ENCODE results near the gene COA7. TPM values are rescaled to one million over a fixed set of nuclear protein-coding genes. Genes with fewer than 3 reads are reported as not detected.
"Not testable (repeated sequence)": the region's sequence is repeated elsewhere in the genome, so short reads cannot be mapped to it uniquely, and the experiment has no call there.

COA7 gene
- total RNA-seq, 1 donor from 2014 or later: 14.4 TPM

- ATAC-seq (no peak), DNase-seq (no peak)
- Histone ChIP-seq H3K27ac (no peak overlapping the region), H3K27me3 (ENCODE audit: low read depth) (no peaks in the 10 kb centered on the region), H3K4me1 (peaks cover 13% of the 10 kb centered on the region), H3K9me3 (no peaks in the 10 kb centered on the region), H3K36me3 (peaks cover 39% of the 10 kb centered on the region), H3K4me3 (no peak overlapping the region)
- intact Hi-C loops (cut with DNase I): no loop called here
- no peak for TF ChIP-seq CTCF (IDR thresholded peaks at IDR 0.05)
Observed at GRCh38 chr1:52693843-52694242, 4.3 kb downstream of the COA7 start.

- peaks cover 43% of the 10 kb centered on the region for H3K36me3 ChIP-seq
- H3K27ac ChIP-seq; DNase-seq; H3K4me3 ChIP-seq; H3K4me1 ChIP-seq; H3K27me3 ChIP-seq (ENCODE audit: low read depth); intact Hi-C loops (cut with DNase I); ATAC-seq; H3K9me3 ChIP-seq: not testable (repeated sequence)
Observed at GRCh38 chr1:52693351-52693750, 4.8 kb downstream of the COA7 start.

GRCh38 chr1:52692697-52693096, 5.5 kb downstream of the COA7 start:
- no peak overlapping the region for H3K4me3 ChIP-seq
- no peaks in the 10 kb centered on the region for H3K9me3 ChIP-seq
- H3K36me3 ChIP-seq: peaks cover 48% of the 10 kb centered on the region
- TF ChIP-seq CTCF (IDR thresholded peaks at IDR 0.05): no peak
- no peak overlapping the region for H3K27ac ChIP-seq
- ATAC-seq (no peak), DNase-seq (no peak)
- H3K4me1 ChIP-seq: peaks cover 8% of the 10 kb centered on the region
- intact Hi-C loops (cut with DNase I): no loop called here
- no peaks in the 10 kb centered on the region for H3K27me3 ChIP-seq (ENCODE audit: low read depth)

GRCh38 chr1:52691821-52692220, 6.3 kb downstream of the COA7 start:
- ATAC-seq (no peak), DNase-seq (no peak)
- peaks cover under 1% of the 10 kb centered on the region for H3K4me1 ChIP-seq
- H3K9me3 ChIP-seq: no peaks in the 10 kb centered on the region
- no peak for TF ChIP-seq CTCF (IDR thresholded peaks at IDR 0.05)
- no peak overlapping the region for H3K4me3 ChIP-seq
- H3K36me3 ChIP-seq: peaks cover 57% of the 10 kb centered on the region
- H3K27ac ChIP-seq: no peak overlapping the region
- no peaks in the 10 kb centered on the region for H3K27me3 ChIP-seq (ENCODE audit: low read depth)
- intact Hi-C loops (cut with DNase I): no loop called here

GRCh38 chr1:52686830-52687229, 11.3 kb downstream of the COA7 start:
- H3K36me3 ChIP-seq: peaks cover 48% of the 10 kb centered on the region

GRCh38 chr1:52686261-52686751, 11.8 kb downstream of the COA7 start:
- peaks cover 43% of the 10 kb centered on the region for H3K36me3 ChIP-seq
- H3K4me3 ChIP-seq; intact Hi-C loops (cut with DNase I); H3K27me3 ChIP-seq (ENCODE audit: low read depth); H3K9me3 ChIP-seq; H3K4me1 ChIP-seq; H3K27ac ChIP-seq: not testable (repeated sequence)
- TF ChIP-seq CTCF (IDR thresholded peaks at IDR 0.05): peak; percentile 78
- DNase-seq (peak; percentile 76), ATAC-seq (peak; percentile 90 to 91)

More at GRCh38 chr1:52686830-52687229, 11.3 kb downstream of the COA7 start:
- ATAC-seq (no peak), DNase-seq (no peak)
- Histone ChIP-seq H3K4me1 (no peaks in the 10 kb centered on the region), H3K9me3 (no peaks in the 10 kb centered on the region), H3K27me3 (ENCODE audit: low read depth) (no peaks in the 10 kb centered on the region), H3K4me3 (no peak overlapping the region), H3K27ac (no peak overlapping the region)
- intact Hi-C loops (cut with DNase I): no loop called here
- no peak for TF ChIP-seq CTCF (IDR thresholded peaks at IDR 0.05)

All from lower lobe of right lung (tissue), 2 donors.